ENCODE results near the gene SLC17A9.

SLC17A9 gene

GRCh38 chr20:63003546-63003945, 51.0 kb downstream of the SLC17A9 start:
- no peak for DNase-seq (ENCODE audit: low read depth in 3 of 3)

GRCh38 chr20:63004607-63005364, 52.3 kb downstream of the SLC17A9 start:
- peak in 1 of 3 experiments; percentile 22 for DNase-seq (ENCODE audit: low read depth in 3 of 3)

- no peak for DNase-seq (ENCODE audit: low read depth in 3 of 3)
Measured at GRCh38 chr20:63005365-63005861, 52.9 kb downstream of the SLC17A9 start.

GRCh38 chr20:63005862-63006539, 53.5 kb downstream of the SLC17A9 start:
- no peak for DNase-seq (ENCODE audit: low read depth in 3 of 3)

- DNase-seq (ENCODE audit: low read depth in 3 of 3): peak in 1 of 3 experiments; percentile 27
Measured at GRCh38 chr20:63006540-63007359, 54.2 kb downstream of the SLC17A9 start, which contains the start of gene BHLHE23. BHLHE23 (minus strand) TSS chr20:63006964; CDS start chr20:63006774, 190 bp downstream.

- DNase-seq (ENCODE audit: low read depth in 3 of 3): no peak
Measured at GRCh38 chr20:63007360-63007645, 54.8 kb downstream of the SLC17A9 start.

- DNase-seq (ENCODE audit: low read depth in 3 of 3): no peak
Measured at GRCh38 chr20:63007646-63008488, 55.4 kb downstream of the SLC17A9 start.

GRCh38 chr20:63008541-63009044, 56.1 kb downstream of the SLC17A9 start:
- DNase-seq (ENCODE audit: low read depth in 3 of 3): no peak

GRCh38 chr20:63009045-63009961, 56.8 kb downstream of the SLC17A9 start:
- DNase-seq (ENCODE audit: low read depth in 3 of 3): peak; percentile 74 to 79 (median 74)

- DNase-seq (ENCODE audit: low read depth in 3 of 3): peak in 2 of 3 experiments; percentile 64 to 70
Measured at GRCh38 chr20:63009988-63010769, 57.7 kb downstream of the SLC17A9 start.

GRCh38 chr20:63011798-63012197, 59.3 kb downstream of the SLC17A9 start:
- no peak for DNase-seq (ENCODE audit: low read depth in 3 of 3)

GRCh38 chr20:63013207-63013606, 60.7 kb downstream of the SLC17A9 start:
- no peak for DNase-seq (ENCODE audit: low read depth in 3 of 3)

GRCh38 chr20:63014287-63014686, 61.8 kb downstream of the SLC17A9 start:
- DNase-seq (ENCODE audit: low read depth in 3 of 3): no peak

GRCh38 chr20:63014710-63015109, 62.2 kb downstream of the SLC17A9 start:
- DNase-seq (ENCODE audit: low read depth in 3 of 3): no peak

- DNase-seq (ENCODE audit: low read depth in 3 of 3): no peak
Measured at GRCh38 chr20:63015147-63015661, 62.7 kb downstream of the SLC17A9 start.

GRCh38 chr20:63015662-63016361, 63.3 kb downstream of the SLC17A9 start:
- DNase-seq (ENCODE audit: low read depth in 3 of 3): no peak

GRCh38 chr20:63016514-63017075, 64.1 kb downstream of the SLC17A9 start:
- DNase-seq (ENCODE audit: low read depth in 3 of 3): no peak
